ENCODE data around the gene TFCP2L1.

TFCP2L1 gene

DNA sequence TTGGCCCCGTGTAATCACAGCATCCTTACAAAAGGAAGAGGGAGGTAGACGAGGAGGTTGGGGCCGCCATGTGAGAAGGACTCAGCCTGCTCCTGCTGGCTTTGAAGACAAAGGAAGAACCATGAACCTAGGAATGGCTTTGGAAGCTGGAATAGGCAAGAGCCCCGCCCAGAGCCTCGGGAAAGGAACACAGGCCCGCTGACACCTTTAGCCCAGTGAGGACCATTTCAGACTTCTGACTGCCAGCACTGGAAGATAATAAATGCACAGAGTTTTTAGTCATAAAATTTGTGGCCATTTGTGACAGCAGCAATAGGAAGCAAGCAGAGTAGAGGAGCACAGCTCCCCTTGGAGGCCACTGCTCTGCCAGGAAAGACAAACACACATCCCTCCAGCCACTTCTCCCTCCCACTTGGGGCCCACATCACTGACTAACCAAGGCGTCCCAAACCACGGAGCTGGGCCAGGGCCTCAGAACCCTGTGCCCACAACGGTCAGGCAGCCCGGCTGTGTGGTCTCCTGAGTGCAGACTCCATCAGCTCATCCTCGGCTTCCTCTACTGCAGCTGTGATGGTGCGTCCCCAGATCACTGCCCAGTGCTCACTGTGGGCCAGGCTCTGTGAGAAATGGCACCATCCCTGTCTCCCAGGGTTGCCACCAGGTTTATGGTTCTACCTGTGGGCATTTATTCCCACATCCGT lies 39.7 kb downstream of the TFCP2L1 start:
- no peaks in the 10 kb centered on the region; the same call in 1 of the 2 replicates for H3K27me3 ChIP-seq (ENCODE audit: insufficient read depth, low read length)
- no peaks in the 10 kb centered on the region for H3K9me2 ChIP-seq (ENCODE audit: low read depth, low read length)
- no peak for TF ChIP-seq EZH2 (IDR thresholded peaks at IDR 0.05; ENCODE audit: borderline replicate concordance, low read length)

DNA sequence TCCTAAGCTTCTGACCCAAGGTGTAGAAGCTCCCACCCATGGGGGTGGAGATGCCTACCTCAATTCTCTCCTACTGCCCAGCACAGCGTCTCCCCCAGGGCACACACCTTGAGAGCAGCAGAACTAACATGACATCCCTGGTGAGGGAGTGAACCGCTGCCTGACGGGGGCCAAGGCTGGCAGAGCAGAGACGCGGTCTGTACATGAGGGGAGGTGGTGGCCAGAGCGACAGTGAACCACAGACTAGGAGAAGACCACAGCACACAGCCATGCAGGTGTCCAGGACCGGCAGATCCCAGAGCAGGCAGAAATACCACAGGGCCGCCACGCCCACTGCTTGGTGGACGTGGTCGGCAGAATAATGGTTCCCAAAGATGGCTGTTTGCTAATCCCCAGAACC lies 40.4 kb downstream of the TFCP2L1 start:
- Histone ChIP-seq H3K4me2 (ENCODE audit: low read length) (no peak overlapping the region), H3K27me3 (ENCODE audit: insufficient read depth, low read length) (no peaks in the 10 kb centered on the region; the same call in 1 of the 2 replicates), H3K27ac (ENCODE audit: low read depth, low read length, poor library complexity, severe bottlenecking) (no peak overlapping the region), H3K4me1 (ENCODE audit: insufficient read depth, low read length, severe bottlenecking) (no peaks in the 10 kb centered on the region), H2AFZ (ENCODE audit: low read length) (no peak overlapping the region), H3K9me2 (ENCODE audit: low read depth, low read length) (no peaks in the 10 kb centered on the region), H3F3A (ENCODE audit: insufficient read depth, low read length) (no peaks in the 10 kb centered on the region), H3K9me3 (ENCODE audit: low read length) (no peaks in the 10 kb centered on the region), H4K20me1 (ENCODE audit: insufficient read depth, low read length) (no peaks in the 10 kb centered on the region), H3K9ac (ENCODE audit: low read length) (no peak overlapping the region), H3K4me3 (ENCODE audit: low read depth, low read length, poor library complexity, severe bottlenecking) (no peak overlapping the region), H3K36me3 (ENCODE audit: insufficient read depth, low read length) (no peaks in the 10 kb centered on the region), H3K79me2 (ENCODE audit: insufficient read depth, low read length) (no peaks in the 10 kb centered on the region)
- TF ChIP-seq EZH2 (IDR thresholded peaks at IDR 0.05; ENCODE audit: borderline replicate concordance, low read length), result no peak
- TF ChIP-seq, protein P1, sequence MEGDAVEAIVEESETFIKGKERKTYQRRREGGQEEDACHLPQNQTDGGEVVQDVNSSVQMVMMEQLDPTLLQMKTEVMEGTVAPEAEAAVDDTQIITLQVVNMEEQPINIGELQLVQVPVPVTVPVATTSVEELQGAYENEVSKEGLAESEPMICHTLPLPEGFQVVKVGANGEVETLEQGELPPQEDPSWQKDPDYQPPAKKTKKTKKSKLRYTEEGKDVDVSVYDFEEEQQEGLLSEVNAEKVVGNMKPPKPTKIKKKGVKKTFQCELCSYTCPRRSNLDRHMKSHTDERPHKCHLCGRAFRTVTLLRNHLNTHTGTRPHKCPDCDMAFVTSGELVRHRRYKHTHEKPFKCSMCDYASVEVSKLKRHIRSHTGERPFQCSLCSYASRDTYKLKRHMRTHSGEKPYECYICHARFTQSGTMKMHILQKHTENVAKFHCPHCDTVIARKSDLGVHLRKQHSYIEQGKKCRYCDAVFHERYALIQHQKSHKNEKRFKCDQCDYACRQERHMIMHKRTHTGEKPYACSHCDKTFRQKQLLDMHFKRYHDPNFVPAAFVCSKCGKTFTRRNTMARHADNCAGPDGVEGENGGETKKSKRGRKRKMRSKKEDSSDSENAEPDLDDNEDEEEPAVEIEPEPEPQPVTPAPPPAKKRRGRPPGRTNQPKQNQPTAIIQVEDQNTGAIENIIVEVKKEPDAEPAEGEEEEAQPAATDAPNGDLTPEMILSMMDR (IDR thresholded peaks at IDR 0.05; ENCODE audit: low read length), result no peak

More for the DNA sequence above, 39.7 kb downstream of the TFCP2L1 start:
- Histone ChIP-seq H2AFZ (ENCODE audit: low read length) (no peak overlapping the region), H3K27ac (ENCODE audit: low read depth, low read length, poor library complexity, severe bottlenecking) (no peak overlapping the region), H3K36me3 (ENCODE audit: insufficient read depth, low read length) (no peaks in the 10 kb centered on the region), H3K4me3 (ENCODE audit: low read depth, low read length, poor library complexity, severe bottlenecking) (no peak overlapping the region), H3K4me1 (ENCODE audit: insufficient read depth, low read length, severe bottlenecking) (no peaks in the 10 kb centered on the region), H3K9me3 (ENCODE audit: low read length) (no peaks in the 10 kb centered on the region), H3F3A (ENCODE audit: insufficient read depth, low read length) (no peaks in the 10 kb centered on the region), H4K20me1 (ENCODE audit: insufficient read depth, low read length) (no peaks in the 10 kb centered on the region), H3K9ac (ENCODE audit: low read length) (no peak overlapping the region), H3K4me2 (ENCODE audit: low read length) (no peak overlapping the region), H3K79me2 (ENCODE audit: insufficient read depth, low read length) (no peaks in the 10 kb centered on the region)

DNA sequence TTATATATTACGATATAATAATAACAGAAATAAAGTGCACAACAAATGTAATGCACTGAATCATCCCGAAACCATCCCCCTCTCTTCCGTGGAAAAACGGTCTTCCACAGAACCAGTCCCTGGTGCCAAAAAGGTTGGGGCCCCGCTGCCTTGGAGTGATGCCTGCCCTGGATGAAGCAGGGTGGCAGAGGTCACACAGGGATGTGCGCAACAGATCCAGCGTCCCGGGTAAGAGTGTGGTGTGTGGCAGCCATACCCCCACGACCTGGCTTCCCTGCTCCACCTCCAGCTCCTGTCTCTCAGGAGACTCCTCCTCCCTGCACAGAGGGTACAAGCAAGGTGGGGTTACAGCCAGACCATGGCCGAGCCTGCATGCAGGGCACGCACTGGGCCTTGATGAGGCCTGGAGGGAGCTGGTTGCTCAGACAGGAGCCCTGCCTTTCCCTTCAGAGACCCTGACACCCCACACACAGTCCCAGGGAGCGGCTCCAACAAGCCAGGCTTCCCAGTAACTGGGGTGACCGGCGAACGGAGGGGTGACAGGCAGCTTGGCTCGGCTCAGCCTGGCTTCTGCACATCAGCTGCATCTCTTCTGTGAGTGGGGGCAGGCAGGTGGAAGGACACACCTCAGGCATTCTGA lies 41.1 kb downstream of the TFCP2L1 start:
- Histone ChIP-seq H3K9me3 (ENCODE audit: low read length) (no peaks in the 10 kb centered on the region), H3K36me3 (ENCODE audit: insufficient read depth, low read length) (no peaks in the 10 kb centered on the region), H3K4me2 (ENCODE audit: low read length) (no peak overlapping the region), H2AFZ (ENCODE audit: low read length) (no peak overlapping the region), H3K79me2 (ENCODE audit: insufficient read depth, low read length) (no peaks in the 10 kb centered on the region), H3F3A (ENCODE audit: insufficient read depth, low read length) (no peaks in the 10 kb centered on the region), H4K20me1 (ENCODE audit: insufficient read depth, low read length) (no peaks in the 10 kb centered on the region), H3K4me3 (ENCODE audit: low read depth, low read length, poor library complexity, severe bottlenecking) (no peak overlapping the region), H3K27me3 (ENCODE audit: insufficient read depth, low read length) (no peaks in the 10 kb centered on the region; the same call in 1 of the 2 replicates), H3K9ac (ENCODE audit: low read length) (no peak overlapping the region), H3K9me2 (ENCODE audit: low read depth, low read length) (no peaks in the 10 kb centered on the region), H3K27ac (ENCODE audit: low read depth, low read length, poor library complexity, severe bottlenecking) (no peak overlapping the region), H3K4me1 (ENCODE audit: insufficient read depth, low read length, severe bottlenecking) (no peaks in the 10 kb centered on the region)
- TF ChIP-seq, protein P1 (IDR thresholded peaks at IDR 0.05; ENCODE audit: low read length), result no peak
- TF ChIP-seq EZH2 (IDR thresholded peaks at IDR 0.05; ENCODE audit: borderline replicate concordance, low read length), result no peak

Data from OCI-LY1 (cell line).